ENCODE data around the gene SORD.
A peak's percentile ranks its signal among the peaks of the same experiment; 100 is the strongest.
"Not testable (repeated sequence)": the region's sequence is repeated elsewhere in the genome, so short reads cannot be mapped to it uniquely, and the experiment has no call there.

Gene SORD

GRCh38 chr15:45022871-45023658 lies at the start of gene SORD:
Gene SORD, plus strand, starts transcription at chr15:45023195. Its CDS starts 89 bp downstream, at chr15:45023284.
- Mint-ChIP-seq H3K27me3 (ENCODE audit: low read depth) (peaks cover 21% of the 10 kb centered on the region), H3K27ac (peak within 1 kb of the TSS; percentile 7), H3K4me1 (ENCODE audit: low read depth) (peaks cover 7% of the 10 kb centered on the region), H3K9me3 (no peaks in the 10 kb centered on the region), H3K4me3 (peak within 1 kb of the TSS; percentile 70), H3K36me3 (ENCODE audit: low read depth) (no peaks in the 10 kb centered on the region)

GRCh38 chr15:44976183-44976582 lies 46.8 kb upstream of the SORD start:
- H3K4me3 Mint-ChIP-seq; H3K9me3 Mint-ChIP-seq; H3K36me3 Mint-ChIP-seq (ENCODE audit: low read depth); H3K4me1 Mint-ChIP-seq (ENCODE audit: low read depth); H3K27ac Mint-ChIP-seq: not testable (repeated sequence)
- H3K27me3 Mint-ChIP-seq (ENCODE audit: low read depth) = peaks cover 17% of the 10 kb centered on the region

- not testable (repeated sequence) for H3K4me3 Mint-ChIP-seq, H3K9me3 Mint-ChIP-seq
Observed at GRCh38 chr15:44977781-44978180, 45.2 kb upstream of the SORD start.

GRCh38 chr15:44979617-44980339 lies 43.2 kb upstream of the SORD start:
- H3K36me3 Mint-ChIP-seq (ENCODE audit: low read depth); H3K4me1 Mint-ChIP-seq (ENCODE audit: low read depth); H3K4me3 Mint-ChIP-seq; H3K9me3 Mint-ChIP-seq; H3K27ac Mint-ChIP-seq: not testable (repeated sequence)
- H3K27me3 Mint-ChIP-seq (ENCODE audit: low read depth) = peaks cover 17% of the 10 kb centered on the region

More at GRCh38 chr15:44977781-44978180, 45.2 kb upstream of the SORD start:
- peaks cover 17% of the 10 kb centered on the region for H3K27me3 Mint-ChIP-seq (ENCODE audit: low read depth)
- not testable (repeated sequence) for H3K4me1 Mint-ChIP-seq (ENCODE audit: low read depth); H3K36me3 Mint-ChIP-seq (ENCODE audit: low read depth); H3K27ac Mint-ChIP-seq

- H3K36me3 Mint-ChIP-seq (ENCODE audit: low read depth); H3K4me3 Mint-ChIP-seq; H3K4me1 Mint-ChIP-seq (ENCODE audit: low read depth); H3K27me3 Mint-ChIP-seq (ENCODE audit: low read depth); H3K9me3 Mint-ChIP-seq; H3K27ac Mint-ChIP-seq: not testable (repeated sequence)
Observed at GRCh38 chr15:44984144-44984543, 38.9 kb upstream of the SORD start.

- H3K9me3 Mint-ChIP-seq; H3K27me3 Mint-ChIP-seq (ENCODE audit: low read depth); H3K4me3 Mint-ChIP-seq; H3K27ac Mint-ChIP-seq; H3K4me1 Mint-ChIP-seq (ENCODE audit: low read depth); H3K36me3 Mint-ChIP-seq (ENCODE audit: low read depth): not testable (repeated sequence)
Observed at GRCh38 chr15:44986346-44987055, 36.5 kb upstream of the SORD start.

GRCh38 chr15:44987711-44988110 lies 35.3 kb upstream of the SORD start:
- not testable (repeated sequence) for H3K4me1 Mint-ChIP-seq (ENCODE audit: low read depth); H3K9me3 Mint-ChIP-seq; H3K27ac Mint-ChIP-seq; H3K4me3 Mint-ChIP-seq; H3K36me3 Mint-ChIP-seq (ENCODE audit: low read depth)
- H3K27me3 Mint-ChIP-seq (ENCODE audit: low read depth) = peaks cover 14% of the 10 kb centered on the region

- not testable (repeated sequence) for H3K4me3 Mint-ChIP-seq; H3K27ac Mint-ChIP-seq; H3K36me3 Mint-ChIP-seq (ENCODE audit: low read depth); H3K9me3 Mint-ChIP-seq; H3K4me1 Mint-ChIP-seq (ENCODE audit: low read depth)
- peaks cover 20% of the 10 kb centered on the region for H3K27me3 Mint-ChIP-seq (ENCODE audit: low read depth)
Observed at GRCh38 chr15:44988184-44988869, 34.7 kb upstream of the SORD start.

GRCh38 chr15:44988870-44989219 lies 34.1 kb upstream of the SORD start:
- H3K27me3 Mint-ChIP-seq (ENCODE audit: low read depth) = peaks cover 22% of the 10 kb centered on the region
- H3K27ac Mint-ChIP-seq; H3K9me3 Mint-ChIP-seq; H3K4me3 Mint-ChIP-seq; H3K4me1 Mint-ChIP-seq (ENCODE audit: low read depth); H3K36me3 Mint-ChIP-seq (ENCODE audit: low read depth): not testable (repeated sequence)

- H3K27me3 Mint-ChIP-seq (ENCODE audit: low read depth) = peaks cover 44% of the 10 kb centered on the region
- H3K4me3 Mint-ChIP-seq; H3K36me3 Mint-ChIP-seq (ENCODE audit: low read depth); H3K4me1 Mint-ChIP-seq (ENCODE audit: low read depth); H3K27ac Mint-ChIP-seq; H3K9me3 Mint-ChIP-seq: not testable (repeated sequence)
Observed at GRCh38 chr15:44997632-44998031, 25.4 kb upstream of the SORD start.

- Mint-ChIP-seq H3K4me3 (no peak overlapping the region), H3K27me3 (ENCODE audit: low read depth) (peaks cover 32% of the 10 kb centered on the region), H3K4me1 (ENCODE audit: low read depth) (no peaks in the 10 kb centered on the region), H3K9me3 (no peaks in the 10 kb centered on the region), H3K36me3 (ENCODE audit: low read depth) (no peaks in the 10 kb centered on the region), H3K27ac (no peak overlapping the region)
Observed at GRCh38 chr15:44999105-44999504, 23.9 kb upstream of the SORD start.

GRCh38 chr15:45001180-45001579 lies 21.8 kb upstream of the SORD start:
- H3K9me3 Mint-ChIP-seq; H3K4me1 Mint-ChIP-seq (ENCODE audit: low read depth); H3K27ac Mint-ChIP-seq; H3K36me3 Mint-ChIP-seq (ENCODE audit: low read depth); H3K4me3 Mint-ChIP-seq: not testable (repeated sequence)
- peaks cover 21% of the 10 kb centered on the region for H3K27me3 Mint-ChIP-seq (ENCODE audit: low read depth)

- not testable (repeated sequence) for H3K9me3 Mint-ChIP-seq; H3K4me3 Mint-ChIP-seq; H3K27ac Mint-ChIP-seq; H3K36me3 Mint-ChIP-seq (ENCODE audit: low read depth); H3K4me1 Mint-ChIP-seq (ENCODE audit: low read depth)
- H3K27me3 Mint-ChIP-seq (ENCODE audit: low read depth) = peaks cover 15% of the 10 kb centered on the region
Observed at GRCh38 chr15:45003731-45004410, 19.1 kb upstream of the SORD start.

- H3K4me3 Mint-ChIP-seq; H3K9me3 Mint-ChIP-seq; H3K4me1 Mint-ChIP-seq (ENCODE audit: low read depth); H3K27ac Mint-ChIP-seq; H3K36me3 Mint-ChIP-seq (ENCODE audit: low read depth): not testable (repeated sequence)
- H3K27me3 Mint-ChIP-seq (ENCODE audit: low read depth) = peaks cover 15% of the 10 kb centered on the region
Observed at GRCh38 chr15:45004590-45005175, 18.3 kb upstream of the SORD start.
